Heart left ventricle (tissue), 16 donors: ENCODE measurements around the gene MRFAP1. TPM values are rescaled to one million over a fixed set of nuclear protein-coding genes. Genes with fewer than 3 reads are reported as not detected.
"Not testable (repeated sequence)": the region's sequence is repeated elsewhere in the genome, so short reads cannot be mapped to it uniquely, and the experiment has no call there.

ENCODE experiments used
- ATAC-seq, 4 donors: fragments of 200-7000 bp; cut with Tn5 transposase; one replicate each; pipeline ENCODE4 v1.9.1; 2020 to 2022; ENCODE audit warnings: moderate library complexity in 4 of 4, mild to moderate bottlenecking in 3 of 4, moderate number of reproducible peaks in 1 of 4
- DNase-seq, 5 donors: peaks; one replicate each; pipeline ENCODE4 v3.0.0-alpha.2; 2020
- H3K27ac ChIP-seq, 12 donors: fragments of 200-600 bp; sonication (generic) in 4 of 12; one replicate each; pipeline versions ENCODE4 v1.5.0 to v1.8.0; 2016 to 2022; ENCODE audit warnings: mild to moderate bottlenecking in 2 of 12
- H3K27me3 ChIP-seq, 9 donors: fragments of 200-600 bp; sonication (generic) in 2 of 9; one replicate each; pipeline versions ENCODE4 v1.5.1 to v1.8.0; 2016 to 2022; ENCODE audit warnings: mild to moderate bottlenecking in 3 of 9
- H3K36me3 ChIP-seq, 9 donors: fragments of 200-600 bp; sonication (generic) in 2 of 9; one replicate each; pipeline versions ENCODE4 v1.5.0 to v1.8.0; 2018 to 2022; ENCODE audit warnings: mild to moderate bottlenecking in 2 of 9
- H3K4me1 ChIP-seq, 12 donors: fragments of 200-600 bp; sonication (generic) in 4 of 12; one replicate each; pipeline versions ENCODE4 v1.5.0 to v1.8.0; 2016 to 2022; ENCODE audit warnings: mild to moderate bottlenecking in 3 of 12
- H3K4me3 ChIP-seq, 12 donors: fragments of 200-600 bp; sonication (generic) in 4 of 12; one replicate each; pipeline versions ENCODE4 v1.5.0 to v1.8.0; 2017 to 2022; ENCODE audit warnings: mild to moderate bottlenecking in 9 of 12, moderate library complexity in 4 of 12
- H3K9me3 ChIP-seq, 12 donors: fragments of 200-600 bp; sonication (generic) in 4 of 12; one replicate each; pipeline versions ENCODE4 v1.5.0 to v1.8.0; 2016 to 2022; ENCODE audit warnings: mild to moderate bottlenecking in 1 of 12
- CTCF ChIP-seq, 12 donors: fragments of 200-600 bp; sonication (generic) in 4 of 12; IDR thresholded peaks; one replicate each; pipeline versions ENCODE4 v1.5.0 to v1.8.0; 2018 to 2022; ENCODE audit warnings: antibody characterized with exemption in 12 of 12, mild to moderate bottlenecking in 5 of 12
- POLR2A ChIP-seq, 2 donors: fragments of 450-650 bp; IDR thresholded peaks; one replicate each; pipeline ENCODE4 v1.6.1; 2017; ENCODE audit warnings: antibody characterized with exemption in 2 of 2, mild to moderate bottlenecking in 2 of 2, moderate library complexity in 2 of 2
- WGBS, 4 donors: extraction: QIAGEN DNeasy Blood & Tissue Kit in 2 of 4; methylation state at CpG; one replicate each; pipeline versions ENCODE4 v1.1.5 to v1.1.7; 2013 to 2018; 5-methylcytosine and 5-hydroxymethylcytosine counted together
- intact Hi-C, 10 donors: fragments of 100-400 bp; cut with DNase I; formaldehyde crosslinking; loops; one replicate each; pipeline versions ENCODE4 v1.11.1 to v1.14.2; 2022
- polyA plus RNA-seq, 2 donors: library from polyadenylated mRNA; stranded (reverse); fragments of 200-250 nt; gene quantifications; one replicate each; pipeline ENCODE4 v1.2.3, GENCODE V29; 2013
- total RNA-seq, 9 donors: library from RNA; depleted of rRNA in 2 of 9; stranded (reverse); fragments of >200 nt in 2 of 9; fragmentation: NEBNext Ultra II Directional in 3 of 9; extraction: Animal tissue kit (Norgen Biotek cat#: 25700) in 3 of 9; gene quantifications; one replicate each; pipeline versions ENCODE4 v1.1.0 to v1.2.4, GENCODE V29; 2016 to 2023
- donor health status: ischemic (EF 13 %, LVEDD 7.1; RV severe dilation, severe dysfunction).
- donor health status: healthy with polysubstance abuse.
- donor health status: DM: no; HTN: yes; CAD: no.
- donor health status: DM: no; HTN: no; CAD: no.
- donor health status: ischemic (EF 25% LVEDD 6.9; RV normal size, moderate dysfunction).
- donor health status: ischemic (EF 25% LVEDD 5.7; RV mildly dilated, moderate dysfunction).
- donor health status: healthy.
- donor health status: DM: yes; HTN: yes; CAD: no.
- donor health status: ischemic (EF 35%, LVEDD 5.7; RV mildly dilated, moderate dysfunction).
- donor health status: nonischemic (EF 11% LVEDD 7.7; RV severe dilation, severe dysfunction).
- donor health status: DM: yes; HTN: yes; CAD: no.
- donor health status: PGD.
- donor health status: ischemic (EF 29% LVEDD 5.4; RV normal size, mild dysfunction).
- donor health status: nonischemic (EF 23%, LVEDD 6.1; RV moderate dilation, normal function).

The MRFAP1 gene
- total and polyA plus RNA-seq, 11 donors: 162 to 514 (median 239) TPM

GRCh38 chr4:6625256-6625655 is 15.2 kb upstream of the MRFAP1 start:
- 88 to 95% (median 91%) methylated on average over 9 of the region's 9 CpGs for WGBS, 4 donors
- Histone ChIP-seq H3K4me1 (no peaks in the 10 kb centered on the region), H3K36me3 (peaks cover 0 to 2% (median under 1%) of the 10 kb centered on the region in 9 donors), H3K4me3 (no peak overlapping the region), H3K9me3 (no peaks in the 10 kb centered on the region), H3K27me3 (no peaks in the 10 kb centered on the region), H3K27ac (no peak overlapping the region)
- intact Hi-C loops: no loop called here
- DNase-seq (no peak), ATAC-seq (no peak)
- TF ChIP-seq POLR2A (IDR thresholded peaks at IDR 0.05) (no peak), CTCF (IDR thresholded peaks at IDR 0.05) (no peak)

- intact Hi-C loops: no loop called here
- Histone ChIP-seq H3K4me3 (no peak overlapping the region), H3K27ac (no peak overlapping the region), H3K4me1 (no peaks in the 10 kb centered on the region), H3K9me3 (no peaks in the 10 kb centered on the region), H3K27me3 (no peaks in the 10 kb centered on the region), H3K36me3 (no peaks in the 10 kb centered on the region)
- DNase-seq: no peak
- no peak for ATAC-seq
- TF ChIP-seq CTCF (IDR thresholded peaks at IDR 0.05) (no peak), POLR2A (IDR thresholded peaks at IDR 0.05) (no peak)
- 82 to 91% (median 87%) methylated on average over 11 of the region's 11 CpGs for WGBS, 4 donors
These were observed 14.4 kb upstream of the MRFAP1 start for GRCh38 chr4:6626066-6626465.

- no peak for DNase-seq
- WGBS, 4 donors: 83 to 95% (median 87%) methylated on average over 3 of the region's 3 CpGs
- Histone ChIP-seq H3K36me3 (no peaks in the 10 kb centered on the region), H3K4me3 (no peak overlapping the region), H3K4me1 (no peaks in the 10 kb centered on the region), H3K9me3 (no peaks in the 10 kb centered on the region), H3K27me3 (no peaks in the 10 kb centered on the region), H3K27ac (no peak overlapping the region)
- intact Hi-C loops: no loop called here
- TF ChIP-seq CTCF (IDR thresholded peaks at IDR 0.05): no peak
- TF ChIP-seq POLR2A (IDR thresholded peaks at IDR 0.05): no peak
- ATAC-seq: no peak
These were observed 12.7 kb upstream of the MRFAP1 start for GRCh38 chr4:6627832-6628231.

GRCh38 chr4:6628484-6628883 is 12.0 kb upstream of the MRFAP1 start:
- H3K27me3 ChIP-seq, DNase-seq, H3K9me3 ChIP-seq, H3K36me3 ChIP-seq, H3K4me1 ChIP-seq, intact Hi-C loops, H3K27ac ChIP-seq, H3K4me3 ChIP-seq, ATAC-seq: not testable (repeated sequence)
- WGBS, 4 donors: 89 to 100% (median 94%) methylated on average over 1 of the region's 1 CpG

GRCh38 chr4:6632125-6632524 is 8.4 kb upstream of the MRFAP1 start:
- DNase-seq (no peak), ATAC-seq (no peak)
- H3K4me3 ChIP-seq: no peak overlapping the region
- TF ChIP-seq POLR2A (IDR thresholded peaks at IDR 0.05) (no peak), CTCF (IDR thresholded peaks at IDR 0.05) (no peak)
- intact Hi-C loops: no loop called here
- H3K36me3 ChIP-seq: no peaks in the 10 kb centered on the region
- no peaks in the 10 kb centered on the region for H3K27me3 ChIP-seq
- H3K9me3 ChIP-seq: no peaks in the 10 kb centered on the region
- H3K27ac ChIP-seq: no peak overlapping the region
- no peaks in the 10 kb centered on the region for H3K4me1 ChIP-seq
- 91 to 97% (median 94%) methylated on average over 4 of the region's 4 CpGs for WGBS, 4 donors
